Right lobe of liver (tissue), 6 donors: ENCODE results near the gene FHIT. TPM values are rescaled to one million over a fixed set of nuclear protein-coding genes. Genes with fewer than 3 reads are reported as not detected.

Experiments
- ATAC-seq, 4 donors: fragments of 200-7000 bp; cut with Tn5 transposase; one replicate each; pipeline ENCODE4 v1.9.1; 2020; ENCODE audit warnings: mild to moderate bottlenecking in 4 of 4, moderate library complexity in 4 of 4
- DNase-seq, 3 donors: peaks; one replicate each; pipeline ENCODE4 v3.0.0-alpha.2; 2020
- H3K27ac ChIP-seq, 3 donors: fragments of 200-600 bp; one replicate each; pipeline ENCODE4 v1.8.0; 2022
- H3K27me3 ChIP-seq, 2 donors: fragments of 200-600 bp; one replicate each; pipeline ENCODE4 v1.8.0; 2022
- H3K36me3 ChIP-seq, 4 donors: fragments of 200-600 bp; sonication (generic) in 1 of 4; one replicate each; pipeline versions ENCODE4 v1.5.1 to v1.8.0; 2017 to 2022; ENCODE audit warnings: control low read depth in 1 of 4
- H3K4me1 ChIP-seq, 4 donors: fragments of 200-600 bp; sonication (generic) in 1 of 4; one replicate each; pipeline versions ENCODE4 v1.5.1 to v1.8.0; 2017 to 2022; ENCODE audit warnings: control low read depth in 1 of 4
- H3K4me3 ChIP-seq, 3 donors: fragments of 200-600 bp; one replicate each; pipeline ENCODE4 v1.8.0; 2022
- H3K9me3 ChIP-seq, 4 donors: fragments of 200-600 bp; sonication (generic) in 1 of 4; one replicate each; pipeline versions ENCODE4 v1.5.1 to v1.8.0; 2017 to 2022; ENCODE audit warnings: control low read depth in 1 of 4
- POLR2A ChIP-seq: fragments of 450-650 bp; IDR thresholded peaks from one replicate; pipeline ENCODE4 v1.6.1; 2017; ENCODE audit warnings: antibody characterized with exemption, mild to moderate bottlenecking
- WGBS: methylation state at CpG from one replicate; pipeline ENCODE4 v1.1.6; 2018; ENCODE audit warnings: low coverage, low lambda C conversion rate; ENCODE audit not compliant: insufficient coverage; ENCODE audit errors: missing lambda C conversion rate; 5-methylcytosine and 5-hydroxymethylcytosine counted together
- intact Hi-C, 2 donors: fragments of 100-400 bp; cut with DNase I; formaldehyde crosslinking; loops; one replicate each; pipeline versions ENCODE4 v1.11.2 to v1.14.1; 2022
- total RNA-seq, 6 experiments: library from RNA; depleted of rRNA in 2 of 6; stranded (reverse); fragments of >200 nt in 2 of 6; fragmentation: NEBNext Ultra II Directional in 3 of 6; extraction: Animal tissue kit (Norgen Biotek cat#: 25700) in 3 of 6; gene quantifications; one replicate each; pipeline versions ENCODE4 v1.1.0 to v1.2.4, GENCODE V29; 2016 to 2023
- TF ChIP-seq, protein P1 (sequence below), 4 donors: fragments of 200-600 bp in 3 of 4; fragments of 450-650 bp in 1 of 4; IDR thresholded peaks; one replicate each; pipeline versions ENCODE4 v1.5.1 to v1.8.0; 2016 to 2022; ENCODE audit warnings: antibody characterized with exemption in 4 of 4, mild to moderate bottlenecking in 2 of 4
- donor health status: DM: no; HTN: yes; CAD: no.
- donor health status: DM: no; HTN: no; CAD: no.
- donor health status: DM: no; HTN: no; CAD: no.
- donor health status: DM: no; HTN: yes; CAD: no.
- donor health status: DM: no; HTN: yes; CAD: no.

Gene FHIT
- total RNA-seq, 6 experiments from 2014 or later = 6.6 to 11.2 (median 8.0) TPM

DNA sequence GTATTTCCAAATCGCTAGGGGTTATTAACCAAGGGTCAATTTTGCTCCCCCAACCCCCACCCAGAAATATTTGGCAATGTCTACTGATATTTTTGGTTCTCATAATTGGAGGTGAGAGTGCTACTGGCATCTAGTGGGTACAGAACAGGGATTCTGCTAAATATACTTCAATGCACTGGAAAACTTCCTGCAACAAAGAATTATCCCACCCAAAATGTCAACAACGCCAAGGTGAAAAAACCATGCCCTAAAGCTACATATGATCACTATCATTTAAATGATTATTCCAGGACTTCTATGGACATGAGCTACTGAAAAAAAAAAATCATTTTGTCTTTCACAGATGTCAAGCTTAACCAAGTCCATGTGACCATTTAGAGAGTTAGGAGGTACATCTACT is 867.9 kb downstream of the FHIT start:
- Histone ChIP-seq H3K27ac (no peak overlapping the region), H3K36me3 (no peaks in the 10 kb centered on the region), H3K4me3 (no peak overlapping the region), H3K27me3 (no peaks in the 10 kb centered on the region), H3K4me1 (no peaks in the 10 kb centered on the region), H3K9me3 (no peaks in the 10 kb centered on the region)
- TF ChIP-seq, protein P1, sequence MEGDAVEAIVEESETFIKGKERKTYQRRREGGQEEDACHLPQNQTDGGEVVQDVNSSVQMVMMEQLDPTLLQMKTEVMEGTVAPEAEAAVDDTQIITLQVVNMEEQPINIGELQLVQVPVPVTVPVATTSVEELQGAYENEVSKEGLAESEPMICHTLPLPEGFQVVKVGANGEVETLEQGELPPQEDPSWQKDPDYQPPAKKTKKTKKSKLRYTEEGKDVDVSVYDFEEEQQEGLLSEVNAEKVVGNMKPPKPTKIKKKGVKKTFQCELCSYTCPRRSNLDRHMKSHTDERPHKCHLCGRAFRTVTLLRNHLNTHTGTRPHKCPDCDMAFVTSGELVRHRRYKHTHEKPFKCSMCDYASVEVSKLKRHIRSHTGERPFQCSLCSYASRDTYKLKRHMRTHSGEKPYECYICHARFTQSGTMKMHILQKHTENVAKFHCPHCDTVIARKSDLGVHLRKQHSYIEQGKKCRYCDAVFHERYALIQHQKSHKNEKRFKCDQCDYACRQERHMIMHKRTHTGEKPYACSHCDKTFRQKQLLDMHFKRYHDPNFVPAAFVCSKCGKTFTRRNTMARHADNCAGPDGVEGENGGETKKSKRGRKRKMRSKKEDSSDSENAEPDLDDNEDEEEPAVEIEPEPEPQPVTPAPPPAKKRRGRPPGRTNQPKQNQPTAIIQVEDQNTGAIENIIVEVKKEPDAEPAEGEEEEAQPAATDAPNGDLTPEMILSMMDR (IDR thresholded peaks at IDR 0.05) = no peak
- no peak for TF ChIP-seq POLR2A
- DNase-seq = no peak
- 86% methylated on average over 2 of the region's 2 CpGs for WGBS
- intact Hi-C loops = no loop called here
- no peak for ATAC-seq

DNA sequence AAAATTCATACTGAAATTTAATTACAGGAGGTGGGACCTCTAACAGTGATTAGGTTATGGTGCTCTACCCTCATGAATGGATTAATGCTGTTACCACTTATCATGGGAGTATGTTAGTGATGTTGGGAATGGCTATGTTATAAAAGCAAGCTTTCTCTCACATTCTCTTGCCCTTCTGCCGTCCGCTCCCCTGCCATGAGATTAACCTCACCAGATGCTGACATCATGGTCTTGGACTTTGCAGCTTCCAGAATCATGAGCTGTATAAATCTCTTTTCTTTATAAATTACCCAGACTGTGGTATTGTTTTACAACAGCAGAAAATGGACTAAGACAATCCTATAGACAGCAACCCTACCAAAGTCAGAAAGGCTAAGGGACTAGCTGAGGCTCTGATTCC is 884.8 kb downstream of the FHIT start:
- no peaks in the 10 kb centered on the region for H3K9me3 ChIP-seq
- no peak for TF ChIP-seq POLR2A
- TF ChIP-seq, protein P1 (IDR thresholded peaks at IDR 0.05) = no peak
- intact Hi-C loops = no loop called here
- H3K36me3 ChIP-seq = no peaks in the 10 kb centered on the region
- no peaks in the 10 kb centered on the region for H3K4me1 ChIP-seq
- ATAC-seq = no peak
- H3K27ac ChIP-seq = no peak overlapping the region
- H3K27me3 ChIP-seq = no peaks in the 10 kb centered on the region
- 100% methylated on average over 2 of the region's 2 CpGs for WGBS
- DNase-seq = no peak
- no peak overlapping the region for H3K4me3 ChIP-seq

DNA sequence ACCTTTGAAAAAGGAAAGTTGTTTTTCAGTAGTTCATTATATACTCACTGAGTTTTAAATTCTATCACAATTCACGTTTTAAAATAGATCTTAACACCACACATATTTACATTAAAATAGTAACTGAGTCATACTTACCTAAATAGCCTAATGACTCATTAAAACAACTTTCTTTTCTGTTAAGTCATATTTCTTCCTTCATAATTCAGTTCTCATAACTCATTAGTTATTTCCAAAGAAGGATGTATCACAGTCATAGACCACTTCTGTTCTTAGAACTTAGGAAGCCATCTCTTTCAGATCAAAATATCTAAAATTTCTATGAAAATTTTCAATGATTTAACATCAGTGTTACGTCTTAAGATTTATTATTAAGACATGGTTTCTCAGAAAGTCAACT is 885.9 kb downstream of the FHIT start:
- WGBS = 32% methylated on average over 2 of the region's 2 CpGs
- ATAC-seq = no peak
- no peaks in the 10 kb centered on the region for H3K36me3 ChIP-seq

DNA sequence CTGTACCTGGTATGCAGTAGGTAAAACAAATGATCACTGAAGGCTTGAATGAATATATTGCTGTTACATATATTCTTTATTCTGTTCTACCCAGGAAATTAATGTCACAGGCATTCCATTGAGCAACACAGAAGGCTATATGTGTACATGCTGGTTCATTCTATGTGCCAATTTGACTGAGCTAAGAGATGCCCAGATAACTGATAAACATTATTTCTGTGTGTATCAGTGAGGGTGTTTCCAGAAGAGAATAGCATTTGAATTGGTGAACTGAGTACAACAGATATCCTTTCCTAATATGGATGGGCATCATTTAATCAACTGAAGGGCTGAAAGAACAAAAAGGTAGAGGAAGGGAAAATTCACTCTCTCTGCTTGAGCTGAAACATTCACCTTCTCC is 886.8 kb downstream of the FHIT start:
- TF ChIP-seq POLR2A = no peak
- TF ChIP-seq, protein P1 (IDR thresholded peaks at IDR 0.05) = no peak
- no peaks in the 10 kb centered on the region for H3K27me3 ChIP-seq
- no peaks in the 10 kb centered on the region for H3K4me1 ChIP-seq
- H3K9me3 ChIP-seq = no peaks in the 10 kb centered on the region
- DNase-seq = no peak
- H3K36me3 ChIP-seq = no peaks in the 10 kb centered on the region
- H3K27ac ChIP-seq = no peak overlapping the region
- no peak for ATAC-seq
- intact Hi-C loops = no loop called here
- H3K4me3 ChIP-seq = no peak overlapping the region

More for the DNA sequence above, 885.9 kb downstream of the FHIT start:
- H3K27ac ChIP-seq = no peak overlapping the region
- intact Hi-C loops = no loop called here
- no peak for DNase-seq
- TF ChIP-seq, protein P1 (IDR thresholded peaks at IDR 0.05) = no peak
- no peak for TF ChIP-seq POLR2A
- no peaks in the 10 kb centered on the region for H3K27me3 ChIP-seq
- H3K4me1 ChIP-seq = no peaks in the 10 kb centered on the region
- no peak overlapping the region for H3K4me3 ChIP-seq
- no peaks in the 10 kb centered on the region for H3K9me3 ChIP-seq

DNA sequence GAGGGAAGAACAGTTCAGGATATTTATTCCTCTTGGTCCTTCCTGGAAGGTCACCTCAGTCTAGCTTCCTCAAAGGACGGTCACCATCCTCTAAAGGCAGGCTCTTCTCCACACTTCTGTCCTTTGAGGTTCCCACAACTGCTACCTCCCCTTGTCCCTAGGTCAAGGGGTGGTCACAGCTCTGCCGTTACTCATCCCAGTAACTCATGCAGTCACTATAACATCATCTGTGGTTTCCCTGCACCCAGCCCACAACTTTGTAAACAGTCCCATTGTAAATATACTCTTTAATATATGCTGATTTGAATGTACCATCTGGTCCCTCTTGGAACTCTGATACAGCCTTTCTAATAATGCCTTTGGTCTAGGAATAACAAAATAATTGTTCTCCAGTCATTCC is 887.4 kb downstream of the FHIT start:
- H3K4me3 ChIP-seq = no peak overlapping the region
- no peak for ATAC-seq
- DNase-seq = no peak

More for the DNA sequence above, 887.4 kb downstream of the FHIT start:
- Histone ChIP-seq H3K36me3 (no peaks in the 10 kb centered on the region), H3K9me3 (no peaks in the 10 kb centered on the region), H3K27ac (no peak overlapping the region), H3K4me1 (no peaks in the 10 kb centered on the region), H3K27me3 (no peaks in the 10 kb centered on the region)
- 86% methylated on average over 2 of the region's 2 CpGs for WGBS
- TF ChIP-seq, protein P1 (IDR thresholded peaks at IDR 0.05) = no peak
- no peak for TF ChIP-seq POLR2A
- intact Hi-C loops = no loop called here
